ENCODE data around the gene CEP19. TPM values are rescaled to one million over a fixed set of nuclear protein-coding genes. Genes with fewer than 3 reads are reported as not detected.

The CEP19 gene
- total RNA-seq, 1 experiment from 2014 or later, result 1.3 TPM

DNA sequence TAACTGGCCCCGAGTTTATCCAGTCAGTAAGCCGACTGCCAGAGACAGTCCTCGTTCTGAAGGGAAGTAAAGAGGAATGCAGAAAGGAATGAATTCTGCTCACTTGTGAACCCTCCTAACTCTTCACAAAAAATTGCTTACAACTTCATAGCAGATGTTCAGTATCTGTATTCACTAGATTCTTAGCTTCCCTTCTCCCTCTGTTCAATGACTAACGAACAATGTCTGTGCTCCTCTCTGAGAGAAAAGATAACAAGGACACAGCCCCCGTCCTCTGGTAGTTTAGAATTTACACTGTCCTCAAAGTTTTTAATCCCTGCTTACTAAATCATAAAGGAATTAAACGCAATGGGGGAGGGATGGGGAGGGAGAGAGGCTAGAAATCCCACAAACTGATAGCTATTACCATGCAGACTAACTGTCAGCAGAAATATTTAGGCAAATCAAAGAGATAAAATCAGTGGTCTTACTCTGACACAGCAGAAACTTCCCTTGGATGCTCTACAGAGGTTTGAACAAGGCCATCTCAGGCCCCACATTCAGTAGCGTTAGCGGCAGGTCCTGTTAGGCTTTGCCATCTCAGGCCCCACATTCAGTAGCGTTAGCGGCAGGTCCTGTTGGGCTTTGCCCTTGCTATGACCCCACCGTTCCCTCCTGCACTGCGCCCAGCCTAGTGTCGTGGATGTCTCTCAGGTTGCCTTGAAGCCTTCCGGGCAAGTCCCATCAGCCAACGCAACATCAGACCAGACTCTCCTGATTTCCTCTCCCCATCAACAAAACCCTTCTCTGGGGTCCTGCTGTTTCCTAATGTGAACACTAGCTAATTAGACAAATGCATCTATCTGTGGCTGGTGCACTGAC lies 49.1 kb downstream of the CEP19 start:
- H3K56ac ChIP-seq (ENCODE audit: insufficient read length, low read depth, low read length), result no peak overlapping the region
- no peak overlapping the region for H3K4ac ChIP-seq (ENCODE audit: low read depth, low read length)
- H3K14ac ChIP-seq (ENCODE audit: insufficient read depth, low read length), result no peak overlapping the region
- no peak for DNase-seq
- no peak overlapping the region for H2BK120ac ChIP-seq (ENCODE audit: low read depth, low read length, poor library complexity, severe bottlenecking)
- no peak overlapping the region for H2BK20ac ChIP-seq (ENCODE audit: low read depth, low read length, poor library complexity, severe bottlenecking)
- no peak overlapping the region for H3K9ac ChIP-seq (ENCODE audit: extremely low read depth, insufficient read length, low read length)
- H3K27ac Mint-ChIP-seq, result no peak overlapping the region
- peaks cover 21 to 31% of the 10 kb centered on the region in 2 experiments for H3K4me1 Mint-ChIP-seq
- H3K79me2 ChIP-seq (ENCODE audit: insufficient read depth, low read length), result no peaks in the 10 kb centered on the region
- H4K8ac ChIP-seq (replicated peaks; ENCODE audit: insufficient read length, low read depth, low read length), result no peak overlapping the region
- TF ChIP-seq, protein P1, sequence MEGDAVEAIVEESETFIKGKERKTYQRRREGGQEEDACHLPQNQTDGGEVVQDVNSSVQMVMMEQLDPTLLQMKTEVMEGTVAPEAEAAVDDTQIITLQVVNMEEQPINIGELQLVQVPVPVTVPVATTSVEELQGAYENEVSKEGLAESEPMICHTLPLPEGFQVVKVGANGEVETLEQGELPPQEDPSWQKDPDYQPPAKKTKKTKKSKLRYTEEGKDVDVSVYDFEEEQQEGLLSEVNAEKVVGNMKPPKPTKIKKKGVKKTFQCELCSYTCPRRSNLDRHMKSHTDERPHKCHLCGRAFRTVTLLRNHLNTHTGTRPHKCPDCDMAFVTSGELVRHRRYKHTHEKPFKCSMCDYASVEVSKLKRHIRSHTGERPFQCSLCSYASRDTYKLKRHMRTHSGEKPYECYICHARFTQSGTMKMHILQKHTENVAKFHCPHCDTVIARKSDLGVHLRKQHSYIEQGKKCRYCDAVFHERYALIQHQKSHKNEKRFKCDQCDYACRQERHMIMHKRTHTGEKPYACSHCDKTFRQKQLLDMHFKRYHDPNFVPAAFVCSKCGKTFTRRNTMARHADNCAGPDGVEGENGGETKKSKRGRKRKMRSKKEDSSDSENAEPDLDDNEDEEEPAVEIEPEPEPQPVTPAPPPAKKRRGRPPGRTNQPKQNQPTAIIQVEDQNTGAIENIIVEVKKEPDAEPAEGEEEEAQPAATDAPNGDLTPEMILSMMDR (conservative IDR thresholded peaks at IDR 0.05), result no peak
- H3K4me1 ChIP-seq (ENCODE audit: insufficient read depth, low read length), result peaks cover 6% of the 10 kb centered on the region; the same call in 1 of the 2 replicates
- no peak overlapping the region for H2AFZ ChIP-seq (ENCODE audit: low read length)
- no peak overlapping the region for H2BK12ac ChIP-seq (ENCODE audit: insufficient read length, low read depth, low read length)
- no peaks in the 10 kb centered on the region for H3K79me1 ChIP-seq (ENCODE audit: insufficient read depth, low read depth, low read length, poor library complexity, severe bottlenecking)
- H3K4me3 Mint-ChIP-seq, result no peak overlapping the region
- H2AK5ac ChIP-seq (ENCODE audit: insufficient read length, low read length), result no peak overlapping the region
- H3K27me3 Mint-ChIP-seq (ENCODE audit: low read depth), result peaks cover 6% of the 10 kb centered on the region
- H4K20me1 ChIP-seq (ENCODE audit: control insufficient read depth, insufficient read depth, insufficient read length), result no peaks in the 10 kb centered on the region
- H3K9me3 ChIP-seq (ENCODE audit: control insufficient read depth, low read depth, low read length), result no peaks in the 10 kb centered on the region
- H3K23me2 ChIP-seq (ENCODE audit: insufficient read length, low read depth, low read length, poor library complexity, severe bottlenecking), result no peaks in the 10 kb centered on the region
- H3K4me2 ChIP-seq (ENCODE audit: insufficient read depth, insufficient read length, low read length), result no peak overlapping the region
- no peak overlapping the region for H3K23ac ChIP-seq (ENCODE audit: insufficient read length, low read depth, low read length)
- H3K18ac ChIP-seq (ENCODE audit: insufficient read length, low read depth, low read length), result no peak overlapping the region
- no peak overlapping the region for H2BK5ac ChIP-seq (ENCODE audit: insufficient read length, low read length)
- H3K9me3 Mint-ChIP-seq, result no peaks in the 10 kb centered on the region; a peak in 1 of 5 replicates
- H2BK15ac ChIP-seq (ENCODE audit: low read depth, low read length), result no peak overlapping the region
- no peak overlapping the region for H3K27ac ChIP-seq (ENCODE audit: insufficient read length, low read depth, low read length)
- no peak overlapping the region for H4K91ac ChIP-seq (ENCODE audit: insufficient read length, low read depth, low read length)
- no peak overlapping the region for H4K5ac ChIP-seq (ENCODE audit: insufficient read length, low read depth, low read length)
- no peaks in the 10 kb centered on the region for H3K27me3 ChIP-seq (ENCODE audit: insufficient read depth, low read length)
- no peak overlapping the region for H3T11ph ChIP-seq (ENCODE audit: low read length)
- no peaks in the 10 kb centered on the region for H3K36me3 Mint-ChIP-seq (ENCODE audit: insufficient read depth in 1 of 3, low read depth in 3 of 3)
- no CpG with 5 or more reads among the region's 15 CpGs for WGBS (ENCODE audit: extremely low coverage, insufficient read length, low lambda C conversion rate)
